HepG2 (cell line): ENCODE data around the gene PEX11G. TPM values are rescaled to one million over a fixed set of nuclear protein-coding genes. Genes with fewer than 3 reads are reported as not detected.

Source experiments
- FOSL1 ChIP-seq: sonication (generic); formaldehyde crosslinking; IDR thresholded peaks from 2 replicates; pipeline ENCODE4 v1.9.0; 2021; ENCODE audit warnings: missing genetic modification reagents, borderline replicate concordance
- MXD4 ChIP-seq: IDR thresholded peaks from 2 replicates; pipeline ENCODE4 v1.6.1; 2016; ENCODE audit warnings: mild to moderate bottlenecking, missing biosample characterization, missing genetic modification reagents
- NFIB ChIP-seq: sonication (generic); formaldehyde crosslinking; IDR thresholded peaks from 2 replicates; pipeline ENCODE4 v1.9.0; 2021; ENCODE audit warnings: missing genetic modification reagents, mild to moderate bottlenecking, borderline replicate concordance
- PRPF4 ChIP-seq: fragments of 200-400 bp; formaldehyde crosslinking; IDR thresholded peaks from 2 replicates; pipeline ENCODE4 v1.6.1; 2016; ENCODE audit warnings: low read length, low read depth; ENCODE audit not compliant: poor library complexity, severe bottlenecking
- SATB2 ChIP-seq: sonication (generic); formaldehyde crosslinking; IDR thresholded peaks from 2 replicates; pipeline ENCODE4 v1.5.0; 2020; ENCODE audit warnings: missing genetic modification reagents
- SMAD1 ChIP-seq: sonication (generic); formaldehyde crosslinking; IDR thresholded peaks from 2 replicates; pipeline ENCODE4 v1.4.0; 2020; ENCODE audit warnings: missing genetic modification reagents, low read depth, mild to moderate bottlenecking, borderline replicate concordance
- SP5 ChIP-seq: IDR thresholded peaks from 2 replicates; pipeline ENCODE4 v1.6.1; 2016; ENCODE audit warnings: low read depth, borderline replicate concordance
- TBL1XR1 ChIP-seq: fragments of 150-350 bp; IDR thresholded peaks from 2 replicates; pipeline ENCODE4 v1.6.1; 2014; ENCODE audit warnings: borderline replicate concordance, low read length; ENCODE audit not compliant: partially characterized antibody
- ZMYM4 ChIP-seq: sonication (generic); formaldehyde crosslinking; IDR thresholded peaks from 2 replicates; pipeline ENCODE4 v1.8.1; 2023; ENCODE audit warnings: mild to moderate bottlenecking, missing genetic modification reagents
- ZNF354B ChIP-seq: sonication (generic); formaldehyde crosslinking; IDR thresholded peaks from 2 replicates; pipeline ENCODE4 v1.8.0; 2022; ENCODE audit warnings: mild to moderate bottlenecking, missing genetic modification reagents
- ZNF550 ChIP-seq: sonication (generic); formaldehyde crosslinking; IDR thresholded peaks from 2 replicates; pipeline ENCODE4 v1.4.0; 2020; ENCODE audit warnings: mild to moderate bottlenecking, missing genetic modification reagents, borderline replicate concordance
- ZNF772 ChIP-seq: sonication (generic); formaldehyde crosslinking; IDR thresholded peaks from 2 replicates; pipeline ENCODE4 v1.5.0; 2020; ENCODE audit warnings: mild to moderate bottlenecking, missing genetic modification reagents
- ZNF777 ChIP-seq: sonication (generic); formaldehyde crosslinking; IDR thresholded peaks from 2 replicates; pipeline ENCODE4 v1.4.0; 2020; ENCODE audit warnings: missing genetic modification reagents
- ZNF891 ChIP-seq: sonication (generic); formaldehyde crosslinking; IDR thresholded peaks from 2 replicates; pipeline ENCODE4 v1.5.0; 2020; ENCODE audit warnings: mild to moderate bottlenecking, missing genetic modification reagents
- polyA plus RNA-seq, 8 experiments: library from polyadenylated mRNA; depleted of rRNA in 3 of 8; stranded (reverse) in 7 of 8; unstranded in 1 of 8; fragments of >200 nt; fragmentation: Illumina TruSeq in 4 of 8; extraction: Trizol in 4 of 8; gene quantifications; 2 replicates each; pipeline versions ENCODE4 v1.2.1 to v1.2.3, GENCODE V29; 2011 to 2016; ENCODE audit warnings: low read depth in 4 of 8, missing spikeins in 1 of 8, mixed read lengths in 1 of 8; ENCODE audit not compliant: insufficient read depth in 1 of 8
- total RNA-seq, 5 experiments: library from RNA; depleted of rRNA; stranded (reverse); fragments of >200 nt; fragmentation: Illumina TruSeq; extraction: Trizol; gene quantifications; 2 replicates each; pipeline ENCODE4 v1.2.3, GENCODE V29; 2016; ENCODE audit warnings: low read depth in 1 of 5
- TF ChIP-seq, protein P1 (sequence below): sonication (generic); formaldehyde crosslinking; conservative IDR thresholded peaks from 2 replicates; pipeline ENCODE4 v1.8.0; 2022; ENCODE audit warnings: low read depth, missing genetic modification reagents
- TF ChIP-seq, protein P2 (sequence below): IDR thresholded peaks from 2 replicates; pipeline ENCODE4 v1.6.1; 2018; ENCODE audit warnings: missing genetic modification reagents
- TF ChIP-seq, protein P3 (sequence below): fragments of 450-650 bp; IDR thresholded peaks from 2 replicates; pipeline ENCODE4 v1.6.1; 2017; ENCODE audit warnings: mild to moderate bottlenecking
- TF ChIP-seq, protein P4 (sequence below): sonication (generic); formaldehyde crosslinking; IDR thresholded peaks from 2 replicates; pipeline ENCODE4 v1.8.0; 2022; ENCODE audit warnings: mild to moderate bottlenecking, missing genetic modification reagents; ENCODE audit not compliant: insufficient replicate concordance
- TF ChIP-seq, protein P5 (sequence below): sonication (generic); formaldehyde crosslinking; IDR thresholded peaks from 2 replicates; pipeline ENCODE4; 2020; ENCODE audit warnings: missing genetic modification reagents, mild to moderate bottlenecking, borderline replicate concordance

Gene PEX11G
- total and polyA plus RNA-seq, 2 of the 13 experiments (the other 11 are each of a cell fraction or from before 2014, with no cell fraction given) = not detected

DNA sequence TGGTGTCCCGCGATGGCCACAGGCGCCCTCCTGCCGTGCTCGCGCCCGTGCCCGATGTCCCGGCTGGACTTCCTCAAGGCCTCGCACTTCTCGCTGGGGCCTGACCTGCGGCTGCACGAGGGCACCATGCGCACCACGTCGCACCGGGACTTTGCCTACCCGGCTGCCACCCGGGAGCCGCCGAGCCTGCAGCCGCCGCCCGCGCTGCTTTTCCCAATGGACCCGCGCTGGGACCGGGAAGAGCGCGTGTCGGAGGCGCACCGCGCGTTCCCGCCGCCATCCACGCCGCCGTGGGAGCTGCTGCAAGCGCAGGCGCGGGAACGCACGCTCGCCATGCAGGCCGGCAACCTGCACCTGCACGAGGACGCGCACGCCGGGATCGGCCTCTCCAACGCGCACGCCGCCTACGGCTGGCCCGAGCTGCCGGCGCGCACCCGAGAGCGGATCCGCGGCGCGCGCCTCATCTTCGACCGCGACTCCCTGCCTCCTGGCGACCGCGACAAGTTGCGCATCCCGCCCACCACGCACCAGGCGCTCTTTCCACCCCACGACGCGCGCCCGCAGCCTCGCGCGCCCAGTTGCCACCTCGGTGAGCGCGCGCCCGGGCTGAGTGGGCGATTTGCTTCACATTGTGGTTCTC, 12.1 kb upstream of the PEX11G start (continued):
- peak; percentile 88; the same call in 1 of the 2 replicates for TF ChIP-seq SMAD1
- TF ChIP-seq, protein P1, sequence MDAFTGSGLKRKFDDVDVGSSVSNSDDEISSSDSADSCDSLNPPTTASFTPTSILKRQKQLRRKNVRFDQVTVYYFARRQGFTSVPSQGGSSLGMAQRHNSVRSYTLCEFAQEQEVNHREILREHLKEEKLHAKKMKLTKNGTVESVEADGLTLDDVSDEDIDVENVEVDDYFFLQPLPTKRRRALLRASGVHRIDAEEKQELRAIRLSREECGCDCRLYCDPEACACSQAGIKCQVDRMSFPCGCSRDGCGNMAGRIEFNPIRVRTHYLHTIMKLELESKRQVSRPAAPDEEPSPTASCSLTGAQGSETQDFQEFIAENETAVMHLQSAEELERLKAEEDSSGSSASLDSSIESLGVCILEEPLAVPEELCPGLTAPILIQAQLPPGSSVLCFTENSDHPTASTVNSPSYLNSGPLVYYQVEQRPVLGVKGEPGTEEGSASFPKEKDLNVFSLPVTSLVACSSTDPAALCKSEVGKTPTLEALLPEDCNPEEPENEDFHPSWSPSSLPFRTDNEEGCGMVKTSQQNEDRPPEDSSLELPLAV = no peak
- peak; percentile 55; the same call in 1 of the 2 replicates for TF ChIP-seq ZNF891 (CRISPR knock-in tag)
- TF ChIP-seq, protein P2, sequence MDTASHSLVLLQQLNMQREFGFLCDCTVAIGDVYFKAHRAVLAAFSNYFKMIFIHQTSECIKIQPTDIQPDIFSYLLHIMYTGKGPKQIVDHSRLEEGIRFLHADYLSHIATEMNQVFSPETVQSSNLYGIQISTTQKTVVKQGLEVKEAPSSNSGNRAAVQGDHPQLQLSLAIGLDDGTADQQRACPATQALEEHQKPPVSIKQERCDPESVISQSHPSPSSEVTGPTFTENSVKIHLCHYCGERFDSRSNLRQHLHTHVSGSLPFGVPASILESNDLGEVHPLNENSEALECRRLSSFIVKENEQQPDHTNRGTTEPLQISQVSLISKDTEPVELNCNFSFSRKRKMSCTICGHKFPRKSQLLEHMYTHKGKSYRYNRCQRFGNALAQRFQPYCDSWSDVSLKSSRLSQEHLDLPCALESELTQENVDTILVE (CRISPR knock-in tag) = no peak
- TF ChIP-seq, protein P3, sequence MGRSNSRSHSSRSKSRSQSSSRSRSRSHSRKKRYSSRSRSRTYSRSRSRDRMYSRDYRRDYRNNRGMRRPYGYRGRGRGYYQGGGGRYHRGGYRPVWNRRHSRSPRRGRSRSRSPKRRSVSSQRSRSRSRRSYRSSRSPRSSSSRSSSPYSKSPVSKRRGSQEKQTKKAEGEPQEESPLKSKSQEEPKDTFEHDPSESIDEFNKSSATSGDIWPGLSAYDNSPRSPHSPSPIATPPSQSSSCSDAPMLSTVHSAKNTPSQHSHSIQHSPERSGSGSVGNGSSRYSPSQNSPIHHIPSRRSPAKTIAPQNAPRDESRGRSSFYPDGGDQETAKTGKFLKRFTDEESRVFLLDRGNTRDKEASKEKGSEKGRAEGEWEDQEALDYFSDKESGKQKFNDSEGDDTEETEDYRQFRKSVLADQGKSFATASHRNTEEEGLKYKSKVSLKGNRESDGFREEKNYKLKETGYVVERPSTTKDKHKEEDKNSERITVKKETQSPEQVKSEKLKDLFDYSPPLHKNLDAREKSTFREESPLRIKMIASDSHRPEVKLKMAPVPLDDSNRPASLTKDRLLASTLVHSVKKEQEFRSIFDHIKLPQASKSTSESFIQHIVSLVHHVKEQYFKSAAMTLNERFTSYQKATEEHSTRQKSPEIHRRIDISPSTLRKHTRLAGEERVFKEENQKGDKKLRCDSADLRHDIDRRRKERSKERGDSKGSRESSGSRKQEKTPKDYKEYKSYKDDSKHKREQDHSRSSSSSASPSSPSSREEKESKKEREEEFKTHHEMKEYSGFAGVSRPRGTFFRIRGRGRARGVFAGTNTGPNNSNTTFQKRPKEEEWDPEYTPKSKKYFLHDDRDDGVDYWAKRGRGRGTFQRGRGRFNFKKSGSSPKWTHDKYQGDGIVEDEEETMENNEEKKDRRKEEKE = no peak
- peak; percentile 49; the same call in 1 of the 2 replicates for TF ChIP-seq ZNF772 (CRISPR knock-in tag)
- no peak for TF ChIP-seq ZNF550 (CRISPR knock-in tag)
- TF ChIP-seq SP5 = no peak
- TF ChIP-seq ZMYM4 (CRISPR knock-in tag) = no peak
- TF ChIP-seq FOSL1 (CRISPR knock-in tag) = peak; percentile 15; the same call in 1 of the 2 replicates
- TF ChIP-seq, protein P4, sequence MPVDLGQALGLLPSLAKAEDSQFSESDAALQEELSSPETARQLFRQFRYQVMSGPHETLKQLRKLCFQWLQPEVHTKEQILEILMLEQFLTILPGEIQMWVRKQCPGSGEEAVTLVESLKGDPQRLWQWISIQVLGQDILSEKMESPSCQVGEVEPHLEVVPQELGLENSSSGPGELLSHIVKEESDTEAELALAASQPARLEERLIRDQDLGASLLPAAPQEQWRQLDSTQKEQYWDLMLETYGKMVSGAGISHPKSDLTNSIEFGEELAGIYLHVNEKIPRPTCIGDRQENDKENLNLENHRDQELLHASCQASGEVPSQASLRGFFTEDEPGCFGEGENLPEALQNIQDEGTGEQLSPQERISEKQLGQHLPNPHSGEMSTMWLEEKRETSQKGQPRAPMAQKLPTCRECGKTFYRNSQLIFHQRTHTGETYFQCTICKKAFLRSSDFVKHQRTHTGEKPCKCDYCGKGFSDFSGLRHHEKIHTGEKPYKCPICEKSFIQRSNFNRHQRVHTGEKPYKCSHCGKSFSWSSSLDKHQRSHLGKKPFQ (CRISPR knock-in tag) = peak; percentile 56
- TF ChIP-seq TBL1XR1 = no peak
- TF ChIP-seq ZNF354B = no peak
- TF ChIP-seq ZNF777 (CRISPR knock-in tag) = peak; percentile 48
- TF ChIP-seq MXD4 (CRISPR knock-in tag) = peak; percentile 64; the same call in 1 of the 2 replicates
- TF ChIP-seq, protein P5, sequence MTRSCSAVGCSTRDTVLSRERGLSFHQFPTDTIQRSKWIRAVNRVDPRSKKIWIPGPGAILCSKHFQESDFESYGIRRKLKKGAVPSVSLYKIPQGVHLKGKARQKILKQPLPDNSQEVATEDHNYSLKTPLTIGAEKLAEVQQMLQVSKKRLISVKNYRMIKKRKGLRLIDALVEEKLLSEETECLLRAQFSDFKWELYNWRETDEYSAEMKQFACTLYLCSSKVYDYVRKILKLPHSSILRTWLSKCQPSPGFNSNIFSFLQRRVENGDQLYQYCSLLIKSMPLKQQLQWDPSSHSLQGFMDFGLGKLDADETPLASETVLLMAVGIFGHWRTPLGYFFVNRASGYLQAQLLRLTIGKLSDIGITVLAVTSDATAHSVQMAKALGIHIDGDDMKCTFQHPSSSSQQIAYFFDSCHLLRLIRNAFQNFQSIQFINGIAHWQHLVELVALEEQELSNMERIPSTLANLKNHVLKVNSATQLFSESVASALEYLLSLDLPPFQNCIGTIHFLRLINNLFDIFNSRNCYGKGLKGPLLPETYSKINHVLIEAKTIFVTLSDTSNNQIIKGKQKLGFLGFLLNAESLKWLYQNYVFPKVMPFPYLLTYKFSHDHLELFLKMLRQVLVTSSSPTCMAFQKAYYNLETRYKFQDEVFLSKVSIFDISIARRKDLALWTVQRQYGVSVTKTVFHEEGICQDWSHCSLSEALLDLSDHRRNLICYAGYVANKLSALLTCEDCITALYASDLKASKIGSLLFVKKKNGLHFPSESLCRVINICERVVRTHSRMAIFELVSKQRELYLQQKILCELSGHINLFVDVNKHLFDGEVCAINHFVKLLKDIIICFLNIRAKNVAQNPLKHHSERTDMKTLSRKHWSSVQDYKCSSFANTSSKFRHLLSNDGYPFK (CRISPR knock-in tag) = no peak
- 0 out of 2 replicates have a peak, but pooled peaks have one; percentile 74 for TF ChIP-seq SATB2 (CRISPR knock-in tag)
- no peak for TF ChIP-seq NFIB
- TF ChIP-seq PRPF4 = no peak
